ENCODE results near the gene GDPD4.

DNA sequence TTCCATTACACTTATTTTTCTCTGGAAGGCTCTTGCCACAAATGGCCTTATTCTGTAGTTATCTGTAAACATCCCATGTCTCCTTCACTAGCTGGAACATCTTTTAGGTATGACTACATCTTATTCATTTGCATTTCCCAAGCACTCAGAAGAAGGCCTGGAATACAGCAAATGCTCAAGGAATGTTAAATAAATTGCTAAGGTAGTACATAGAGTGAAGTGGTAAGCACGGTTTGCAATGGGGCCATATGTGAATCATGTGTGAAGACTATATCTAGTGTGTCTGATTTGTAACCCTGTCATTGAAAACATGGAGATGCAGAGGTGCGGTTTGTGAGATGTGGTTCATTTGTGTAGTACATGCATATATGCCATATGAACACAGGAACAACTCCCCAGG, 33.5 kb downstream of the GDPD4 start:
- TF ChIP-seq CEBPB (IDR thresholded peaks at IDR 0.05; ENCODE audit: low read depth, low read length) (peak; percentile 79), POLR2A (IDR thresholded peaks at IDR 0.05; ENCODE audit: low read depth, low read length) (no peak)
- TF ChIP-seq, protein P1, sequence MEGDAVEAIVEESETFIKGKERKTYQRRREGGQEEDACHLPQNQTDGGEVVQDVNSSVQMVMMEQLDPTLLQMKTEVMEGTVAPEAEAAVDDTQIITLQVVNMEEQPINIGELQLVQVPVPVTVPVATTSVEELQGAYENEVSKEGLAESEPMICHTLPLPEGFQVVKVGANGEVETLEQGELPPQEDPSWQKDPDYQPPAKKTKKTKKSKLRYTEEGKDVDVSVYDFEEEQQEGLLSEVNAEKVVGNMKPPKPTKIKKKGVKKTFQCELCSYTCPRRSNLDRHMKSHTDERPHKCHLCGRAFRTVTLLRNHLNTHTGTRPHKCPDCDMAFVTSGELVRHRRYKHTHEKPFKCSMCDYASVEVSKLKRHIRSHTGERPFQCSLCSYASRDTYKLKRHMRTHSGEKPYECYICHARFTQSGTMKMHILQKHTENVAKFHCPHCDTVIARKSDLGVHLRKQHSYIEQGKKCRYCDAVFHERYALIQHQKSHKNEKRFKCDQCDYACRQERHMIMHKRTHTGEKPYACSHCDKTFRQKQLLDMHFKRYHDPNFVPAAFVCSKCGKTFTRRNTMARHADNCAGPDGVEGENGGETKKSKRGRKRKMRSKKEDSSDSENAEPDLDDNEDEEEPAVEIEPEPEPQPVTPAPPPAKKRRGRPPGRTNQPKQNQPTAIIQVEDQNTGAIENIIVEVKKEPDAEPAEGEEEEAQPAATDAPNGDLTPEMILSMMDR (conservative IDR thresholded peaks at IDR 0.05; ENCODE audit: low read depth, low read length): no peak
